ENCODE data around the gene MAL.

Gene MAL

DNA sequence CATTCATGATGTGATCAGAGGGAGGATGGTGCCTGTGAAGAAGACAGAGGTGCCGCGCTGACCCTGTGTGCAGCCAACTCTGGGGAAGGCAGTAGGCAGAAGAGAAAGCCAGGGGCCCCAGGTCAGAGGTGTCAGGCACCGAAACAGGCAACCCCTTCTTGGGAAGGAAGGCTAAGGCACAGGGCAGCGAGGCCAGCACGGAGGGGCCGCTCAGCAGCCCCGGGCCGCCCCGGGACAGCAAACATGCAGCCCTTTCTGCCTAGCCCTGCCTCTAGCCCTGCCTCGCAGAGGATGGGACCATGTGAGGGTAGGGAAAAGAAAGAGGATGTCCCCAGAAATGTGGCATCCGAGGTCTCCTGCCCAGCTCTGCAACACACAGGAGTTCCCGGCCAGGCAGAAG, 7.7 kb upstream of the MAL start:
- Histone ChIP-seq H3K4me3 (ENCODE audit: low read depth, low read length) (no peak overlapping the region), H2BK5ac (ENCODE audit: low read depth, low read length, poor library complexity) (no peak overlapping the region), H2BK12ac (ENCODE audit: low read length) (no peak overlapping the region), H3K36me3 (ENCODE audit: control insufficient read depth in 1 of 2, insufficient read depth in 2 of 2, low read length in 2 of 2) (no peaks in the 10 kb centered on the region), H3K18ac (ENCODE audit: low read length) (no peak overlapping the region), H3K9ac (ENCODE audit: low read length) (no peak overlapping the region), H3K27ac (ENCODE audit: low read depth, low read length) (no peak overlapping the region), H3K79me2 (ENCODE audit: control insufficient read depth, insufficient read depth, low read length, poor library complexity) (no peaks in the 10 kb centered on the region), H3K4me2 (ENCODE audit: low read length) (no peak overlapping the region), H3K23ac (ENCODE audit: low read length) (no peak overlapping the region), H2AFZ (ENCODE audit: insufficient read depth, low read length, poor library complexity) (no peak overlapping the region), H3K4ac (ENCODE audit: low read depth, low read length) (no peak overlapping the region), H3K4me1 (ENCODE audit: control insufficient read depth in 1 of 2, insufficient read depth in 2 of 2, low read length in 2 of 2) (peaks cover 6 to 9% of the 10 kb centered on the region in 2 experiments), H3K27me3 (ENCODE audit: insufficient read depth, low read length) (no peaks in the 10 kb centered on the region), H3K9me3 (ENCODE audit: insufficient read depth, low read depth, low read length) (peaks cover 2% of the 10 kb centered on the region), H4K91ac (ENCODE audit: low read depth, low read length) (no peak overlapping the region), H2BK120ac (ENCODE audit: insufficient read depth, low read length, poor library complexity) (no peak overlapping the region), H2AK5ac (ENCODE audit: low read length) (no peak overlapping the region), H4K12ac (ENCODE audit: low read depth, low read length) (no peak overlapping the region), H4K8ac (ENCODE audit: low read depth, low read length) (no peak overlapping the region), H3K14ac (ENCODE audit: low read length) (no peak overlapping the region), H3K79me1 (ENCODE audit: low read length) (no peaks in the 10 kb centered on the region)
- DNase-seq = no peak
- no CpG with 5 or more reads among the region's 12 CpGs for whole genome bisulfite sequencing (ENCODE audit: extremely low coverage, insufficient coverage, insufficient read length)

DNA sequence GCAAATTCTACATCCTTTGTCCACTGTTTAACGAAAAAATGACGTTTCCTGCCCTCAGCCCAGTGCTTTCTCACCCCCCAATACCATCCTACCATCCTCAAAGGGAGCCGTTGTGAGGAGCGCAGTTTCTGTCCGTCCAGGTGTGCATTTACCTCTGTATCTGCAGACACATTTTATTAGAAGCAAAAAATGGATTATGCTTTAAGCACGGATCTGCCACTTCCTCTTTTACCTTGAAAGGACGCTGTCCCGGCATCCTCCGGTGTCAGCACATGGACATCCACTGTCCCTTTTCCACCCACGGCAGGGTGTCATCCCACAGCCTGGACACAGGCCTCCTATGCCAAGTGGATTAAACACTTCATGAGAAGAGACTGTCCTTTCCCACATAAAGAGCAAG, 7.2 kb upstream of the MAL start:
- H3K14ac ChIP-seq (ENCODE audit: low read length) = no peak overlapping the region
- H2AFZ ChIP-seq (ENCODE audit: insufficient read depth, low read length, poor library complexity) = no peak overlapping the region
- no peak overlapping the region for H3K4me2 ChIP-seq (ENCODE audit: low read length)
- peaks cover 2% of the 10 kb centered on the region for H3K9me3 ChIP-seq (ENCODE audit: insufficient read depth, low read depth, low read length)
- DNase-seq = no peak
- H3K9ac ChIP-seq (ENCODE audit: low read length) = no peak overlapping the region
- peaks cover 6 to 9% of the 10 kb centered on the region in 2 experiments for H3K4me1 ChIP-seq (ENCODE audit: control insufficient read depth in 1 of 2, insufficient read depth in 2 of 2, low read length in 2 of 2)
- H2BK12ac ChIP-seq (ENCODE audit: low read length) = no peak overlapping the region
- no peak overlapping the region for H2BK120ac ChIP-seq (ENCODE audit: insufficient read depth, low read length, poor library complexity)
- H3K18ac ChIP-seq (ENCODE audit: low read length) = no peak overlapping the region
- no peaks in the 10 kb centered on the region for H3K36me3 ChIP-seq (ENCODE audit: control insufficient read depth in 1 of 2, insufficient read depth in 2 of 2, low read length in 2 of 2)
- no peaks in the 10 kb centered on the region for H3K27me3 ChIP-seq (ENCODE audit: insufficient read depth, low read length)
- no peak overlapping the region for H3K23ac ChIP-seq (ENCODE audit: low read length)
- H4K8ac ChIP-seq (ENCODE audit: low read depth, low read length) = no peak overlapping the region
- no peak overlapping the region for H3K4ac ChIP-seq (ENCODE audit: low read depth, low read length)
- no peak overlapping the region for H4K12ac ChIP-seq (ENCODE audit: low read depth, low read length)
- no CpG with 5 or more reads among the region's 10 CpGs for WGBS (ENCODE audit: extremely low coverage, insufficient coverage, insufficient read length)
- no peak overlapping the region for H3K4me3 ChIP-seq (ENCODE audit: low read depth, low read length)
- no peak overlapping the region for H2BK5ac ChIP-seq (ENCODE audit: low read depth, low read length, poor library complexity)
- H4K91ac ChIP-seq (ENCODE audit: low read depth, low read length) = no peak overlapping the region
- H3K79me1 ChIP-seq (ENCODE audit: low read length) = no peaks in the 10 kb centered on the region
- no peak overlapping the region for H3K27ac ChIP-seq (ENCODE audit: low read depth, low read length)
- H2AK5ac ChIP-seq (ENCODE audit: low read length) = no peak overlapping the region
- no peaks in the 10 kb centered on the region for H3K79me2 ChIP-seq (ENCODE audit: control insufficient read depth, insufficient read depth, low read length, poor library complexity)

DNA sequence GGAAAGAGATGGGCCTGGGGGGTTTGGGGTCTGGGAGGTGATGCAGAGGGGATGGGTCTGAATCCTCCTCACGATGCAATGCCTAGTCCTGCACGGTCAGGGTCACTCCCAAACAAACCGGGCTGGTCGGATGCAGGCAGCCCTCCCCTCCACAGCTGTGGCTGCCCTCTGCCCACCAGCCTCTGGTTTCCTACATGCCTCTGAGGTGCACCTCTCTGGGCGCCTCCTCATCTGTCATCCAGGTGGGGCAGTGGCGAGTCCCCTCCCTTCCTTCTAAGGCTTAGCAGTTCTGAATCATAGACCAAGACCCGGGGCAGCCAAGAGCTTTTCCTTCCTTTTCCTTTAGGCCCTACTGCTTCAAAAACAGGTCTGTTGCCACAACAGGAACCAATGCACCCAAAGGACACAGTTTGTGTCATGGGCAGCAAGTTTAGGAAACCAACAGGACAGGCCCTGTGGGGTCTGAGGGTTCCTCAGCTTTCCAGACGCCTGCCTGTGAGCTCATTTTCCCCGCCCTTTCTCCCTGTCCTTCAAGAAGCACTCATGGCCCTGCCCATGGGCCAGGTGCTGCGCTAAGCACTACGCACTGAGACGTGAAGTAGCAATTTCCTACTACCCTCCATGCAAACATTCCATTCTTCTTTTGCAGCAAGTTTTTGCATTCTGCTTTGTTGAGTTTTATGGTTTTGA, 6.5 kb upstream of the MAL start:
- Histone ChIP-seq H3K4me1 (ENCODE audit: control insufficient read depth in 1 of 2, insufficient read depth in 2 of 2, low read length in 2 of 2) (peaks cover 6 to 9% of the 10 kb centered on the region in 2 experiments), H3K36me3 (ENCODE audit: control insufficient read depth in 1 of 2, insufficient read depth in 2 of 2, low read length in 2 of 2) (no peaks in the 10 kb centered on the region), H3K79me2 (ENCODE audit: control insufficient read depth, insufficient read depth, low read length, poor library complexity) (no peaks in the 10 kb centered on the region), H3K27ac (ENCODE audit: low read depth, low read length) (no peak overlapping the region), H4K12ac (ENCODE audit: low read depth, low read length) (no peak overlapping the region), H3K27me3 (ENCODE audit: insufficient read depth, low read length) (peaks cover 3% of the 10 kb centered on the region), H2AK5ac (ENCODE audit: low read length) (no peak overlapping the region), H4K91ac (ENCODE audit: low read depth, low read length) (no peak overlapping the region), H3K23ac (ENCODE audit: low read length) (no peak overlapping the region), H3K18ac (ENCODE audit: low read length) (no peak overlapping the region), H2AFZ (ENCODE audit: insufficient read depth, low read length, poor library complexity) (no peak overlapping the region), H2BK12ac (ENCODE audit: low read length) (no peak overlapping the region), H2BK5ac (ENCODE audit: low read depth, low read length, poor library complexity) (no peak overlapping the region), H2BK120ac (ENCODE audit: insufficient read depth, low read length, poor library complexity) (no peak overlapping the region), H3K4me3 (ENCODE audit: low read depth, low read length) (no peak overlapping the region), H3K4ac (ENCODE audit: low read depth, low read length) (no peak overlapping the region), H3K79me1 (ENCODE audit: low read length) (no peaks in the 10 kb centered on the region), H3K9me3 (ENCODE audit: insufficient read depth, low read depth, low read length) (no peaks in the 10 kb centered on the region), H3K9ac (ENCODE audit: low read length) (no peak overlapping the region), H3K4me2 (ENCODE audit: low read length) (no peak overlapping the region), H3K14ac (ENCODE audit: low read length) (no peak overlapping the region), H4K8ac (ENCODE audit: low read depth, low read length) (no peak overlapping the region)
- no CpG with 5 or more reads among the region's 12 CpGs for WGBS (ENCODE audit: extremely low coverage, insufficient coverage, insufficient read length)
- DNase-seq = no peak

DNA sequence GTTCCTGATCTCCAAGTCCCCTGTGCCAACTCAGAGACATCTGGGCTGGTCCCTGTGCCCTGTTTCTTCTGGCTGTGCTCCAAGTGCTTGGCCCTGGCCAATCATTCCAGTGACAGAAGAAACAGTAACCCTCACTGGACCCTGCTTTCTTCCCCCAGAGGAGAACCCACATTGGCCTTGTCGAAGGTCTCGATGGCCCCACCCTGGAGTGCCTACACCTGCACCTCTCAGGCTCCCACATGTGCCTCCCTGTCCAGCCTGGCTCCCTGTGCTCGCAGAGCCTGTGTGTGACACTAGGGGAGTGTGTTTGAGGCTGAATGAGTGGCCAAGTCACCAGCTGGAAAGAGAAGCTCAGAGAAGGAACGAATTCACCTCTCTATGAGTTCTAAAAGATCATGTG, 5.9 kb upstream of the MAL start:
- Histone ChIP-seq H3K9ac (ENCODE audit: low read length) (no peak overlapping the region), H3K9me3 (ENCODE audit: insufficient read depth, low read depth, low read length) (no peaks in the 10 kb centered on the region), H3K4me2 (ENCODE audit: low read length) (no peak overlapping the region), H4K91ac (ENCODE audit: low read depth, low read length) (no peak overlapping the region), H2BK120ac (ENCODE audit: insufficient read depth, low read length, poor library complexity) (no peak overlapping the region), H3K79me1 (ENCODE audit: low read length) (no peaks in the 10 kb centered on the region), H3K18ac (ENCODE audit: low read length) (no peak overlapping the region), H2BK5ac (ENCODE audit: low read depth, low read length, poor library complexity) (no peak overlapping the region), H2AK5ac (ENCODE audit: low read length) (no peak overlapping the region), H3K4me3 (ENCODE audit: low read depth, low read length) (no peak overlapping the region), H4K12ac (ENCODE audit: low read depth, low read length) (no peak overlapping the region), H4K8ac (ENCODE audit: low read depth, low read length) (no peak overlapping the region), H3K4me1 (ENCODE audit: control insufficient read depth in 1 of 2, insufficient read depth in 2 of 2, low read length in 2 of 2) (peaks cover 6 to 9% of the 10 kb centered on the region in 2 experiments), H3K27me3 (ENCODE audit: insufficient read depth, low read length) (peaks cover 9% of the 10 kb centered on the region), H2BK12ac (ENCODE audit: low read length) (no peak overlapping the region), H3K23ac (ENCODE audit: low read length) (no peak overlapping the region), H2AFZ (ENCODE audit: insufficient read depth, low read length, poor library complexity) (no peak overlapping the region), H3K4ac (ENCODE audit: low read depth, low read length) (no peak overlapping the region), H3K27ac (ENCODE audit: low read depth, low read length) (no peak overlapping the region), H3K79me2 (ENCODE audit: control insufficient read depth, insufficient read depth, low read length, poor library complexity) (no peaks in the 10 kb centered on the region), H3K36me3 (ENCODE audit: control insufficient read depth in 1 of 2, insufficient read depth in 2 of 2, low read length in 2 of 2) (no peaks in the 10 kb centered on the region), H3K14ac (ENCODE audit: low read length) (no peak overlapping the region)
- WGBS (ENCODE audit: extremely low coverage, insufficient coverage, insufficient read length) = no CpG with 5 or more reads among the region's 4 CpGs
- DNase-seq = no peak
